ENCODE measurements around the gene ASZ1. TPM values are rescaled to one million over a fixed set of nuclear protein-coding genes. Genes with fewer than 3 reads are reported as not detected.
"Not testable (repeated sequence)": the region's sequence is repeated elsewhere in the genome, so short reads cannot be mapped to it uniquely, and the experiment has no call there.

ASZ1 gene
- total RNA-seq, 1 donor from 2014 or later: not detected

GRCh38 chr7:117444646-117445045 is 17.4 kb upstream of the ASZ1 start:
- no peaks in the 10 kb centered on the region for H3K36me3 ChIP-seq
- H3K4me1 ChIP-seq: no peaks in the 10 kb centered on the region
- intact Hi-C loops (cut with DNase I): no loop called here
- no peaks in the 10 kb centered on the region for H3K27me3 ChIP-seq
- H3K9me3 ChIP-seq: no peaks in the 10 kb centered on the region
- H3K27ac ChIP-seq: no peak overlapping the region
- ATAC-seq (no peak), DNase-seq (no peak)
- H3K4me3 ChIP-seq: no peak overlapping the region
- TF ChIP-seq, protein P1, sequence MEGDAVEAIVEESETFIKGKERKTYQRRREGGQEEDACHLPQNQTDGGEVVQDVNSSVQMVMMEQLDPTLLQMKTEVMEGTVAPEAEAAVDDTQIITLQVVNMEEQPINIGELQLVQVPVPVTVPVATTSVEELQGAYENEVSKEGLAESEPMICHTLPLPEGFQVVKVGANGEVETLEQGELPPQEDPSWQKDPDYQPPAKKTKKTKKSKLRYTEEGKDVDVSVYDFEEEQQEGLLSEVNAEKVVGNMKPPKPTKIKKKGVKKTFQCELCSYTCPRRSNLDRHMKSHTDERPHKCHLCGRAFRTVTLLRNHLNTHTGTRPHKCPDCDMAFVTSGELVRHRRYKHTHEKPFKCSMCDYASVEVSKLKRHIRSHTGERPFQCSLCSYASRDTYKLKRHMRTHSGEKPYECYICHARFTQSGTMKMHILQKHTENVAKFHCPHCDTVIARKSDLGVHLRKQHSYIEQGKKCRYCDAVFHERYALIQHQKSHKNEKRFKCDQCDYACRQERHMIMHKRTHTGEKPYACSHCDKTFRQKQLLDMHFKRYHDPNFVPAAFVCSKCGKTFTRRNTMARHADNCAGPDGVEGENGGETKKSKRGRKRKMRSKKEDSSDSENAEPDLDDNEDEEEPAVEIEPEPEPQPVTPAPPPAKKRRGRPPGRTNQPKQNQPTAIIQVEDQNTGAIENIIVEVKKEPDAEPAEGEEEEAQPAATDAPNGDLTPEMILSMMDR (IDR thresholded peaks at IDR 0.05): no peak

DNA sequence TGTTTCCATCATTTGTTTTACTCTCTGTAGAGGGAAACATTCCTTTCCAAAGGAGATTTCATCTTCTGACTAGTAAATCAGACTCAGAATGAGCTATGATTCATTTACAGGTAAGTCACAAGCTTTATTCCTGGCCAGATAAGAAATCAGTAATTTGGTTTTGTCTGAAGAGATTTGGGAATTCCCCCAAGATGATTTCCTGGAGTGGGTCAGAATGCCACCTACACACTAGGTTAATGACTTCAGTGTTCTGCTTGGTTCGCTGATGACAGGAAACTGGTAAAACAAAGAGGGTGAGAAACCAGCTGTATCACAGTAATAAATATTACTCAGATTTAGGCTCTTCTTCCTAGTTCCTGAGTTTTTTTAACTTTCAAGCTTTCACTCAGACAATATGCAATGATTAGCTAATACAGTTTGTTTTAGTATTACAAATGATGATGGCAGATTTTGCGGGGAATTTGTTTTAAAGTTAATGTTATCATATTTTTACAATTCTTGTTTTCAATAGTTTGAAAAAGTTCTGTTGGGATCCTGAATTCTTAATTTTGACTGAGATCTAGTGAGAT is 8.3 kb upstream of the ASZ1 start:
- H3K4me1 ChIP-seq: no peaks in the 10 kb centered on the region
- no peaks in the 10 kb centered on the region for H3K9me3 ChIP-seq
- H3K27me3 ChIP-seq: no peaks in the 10 kb centered on the region
- no peak for DNase-seq
- intact Hi-C loops (cut with DNase I): no loop called here
- H3K27ac ChIP-seq: no peak overlapping the region
- no peak overlapping the region for H3K4me3 ChIP-seq
- no peaks in the 10 kb centered on the region for H3K36me3 ChIP-seq
- ATAC-seq: no peak
- TF ChIP-seq, protein P1 (IDR thresholded peaks at IDR 0.05): no peak

DNA sequence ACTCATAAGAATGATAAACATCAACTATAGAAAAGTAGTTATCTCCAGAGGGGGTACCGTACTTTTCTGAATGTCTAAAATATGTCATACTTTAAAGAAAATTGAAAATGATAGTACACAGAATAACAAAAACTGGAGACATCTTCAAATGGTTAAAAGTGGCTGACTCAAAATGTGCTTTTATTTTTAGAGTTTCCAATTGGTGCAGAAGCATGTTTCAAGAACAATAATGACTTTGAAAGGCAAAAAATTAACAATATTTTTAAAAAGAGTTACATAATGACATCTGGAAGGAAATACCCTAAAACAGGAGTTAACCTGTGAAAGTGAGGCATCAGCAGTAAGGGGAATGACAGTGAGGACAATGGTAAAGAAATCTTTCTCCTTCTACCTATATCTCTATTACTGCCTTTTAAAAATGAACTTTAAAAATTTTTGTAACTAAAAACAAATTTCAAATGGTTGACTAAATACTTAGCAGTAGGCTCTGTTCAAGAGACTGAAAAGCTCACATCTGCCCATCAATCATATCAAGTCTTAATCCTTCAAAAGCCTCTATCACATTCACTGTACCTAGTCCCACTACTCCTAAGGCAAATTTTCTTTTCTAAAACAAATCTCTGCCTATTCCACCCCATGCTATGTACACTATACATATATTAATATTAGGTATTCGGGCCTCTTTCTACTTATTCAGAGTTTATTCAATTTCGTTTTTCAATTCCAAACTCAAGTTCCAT is 3.0 kb downstream of the ASZ1 start:
- H3K36me3 ChIP-seq: no peaks in the 10 kb centered on the region
- DNase-seq (no peak), ATAC-seq (no peak)
- TF ChIP-seq, protein P1 (IDR thresholded peaks at IDR 0.05): no peak
- H3K27me3 ChIP-seq: no peaks in the 10 kb centered on the region
- no peak overlapping the region for H3K4me3 ChIP-seq
- intact Hi-C loops (cut with DNase I): no loop called here
- H3K27ac ChIP-seq: no peak overlapping the region
- H3K4me1 ChIP-seq: no peaks in the 10 kb centered on the region
- H3K9me3 ChIP-seq: no peaks in the 10 kb centered on the region

DNA sequence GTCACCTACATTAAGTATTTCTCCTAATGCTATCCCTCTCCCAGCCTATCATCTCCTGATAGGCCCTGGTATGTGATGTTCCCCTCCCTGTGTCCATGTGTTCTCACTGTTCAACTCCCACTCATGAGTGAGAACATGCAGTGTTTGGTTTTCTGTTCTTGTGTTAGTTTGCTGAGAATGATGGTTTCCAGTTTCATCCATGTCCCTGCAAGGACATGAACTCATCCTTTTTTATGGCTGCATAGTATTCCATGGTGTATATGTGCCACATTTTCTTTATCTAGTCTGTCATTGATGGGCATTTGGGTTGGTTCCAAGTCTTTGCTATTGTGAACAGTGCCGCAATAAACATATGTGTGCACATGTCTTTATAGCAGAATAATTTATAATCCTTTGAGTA is 12.7 kb downstream of the ASZ1 start:
- ATAC-seq; H3K27ac ChIP-seq; H3K4me1 ChIP-seq; H3K4me3 ChIP-seq; DNase-seq; H3K9me3 ChIP-seq; H3K36me3 ChIP-seq; intact Hi-C loops (cut with DNase I); H3K27me3 ChIP-seq: not testable (repeated sequence)

DNA sequence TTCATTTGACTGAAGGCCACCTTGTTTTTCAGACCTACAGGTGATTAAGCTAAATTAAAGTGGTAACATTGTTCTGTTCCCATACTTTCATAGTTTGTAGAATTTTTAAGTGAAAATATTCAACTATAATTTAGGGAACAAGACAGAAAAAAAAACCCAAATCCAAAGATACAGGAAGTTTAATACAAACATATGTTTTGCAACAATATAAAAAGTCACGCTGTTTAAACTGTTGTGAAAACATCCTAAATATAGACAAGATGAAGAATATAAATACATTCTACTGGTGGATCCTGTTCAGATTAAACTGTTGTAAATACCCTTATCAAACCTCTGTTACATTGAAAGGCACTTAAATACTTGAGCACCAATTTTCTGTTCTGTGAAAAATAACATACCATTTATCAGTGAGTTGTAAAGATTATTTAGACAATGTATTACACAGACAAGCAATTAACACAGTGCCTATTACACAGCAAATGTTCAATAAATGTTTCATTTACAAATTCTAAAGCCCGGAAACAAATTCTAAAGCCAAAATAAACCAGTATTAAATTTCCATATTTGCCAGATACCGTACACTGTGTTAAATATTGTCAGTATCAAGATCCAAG is 14.2 kb downstream of the ASZ1 start:
- Histone ChIP-seq H3K27me3 (no peaks in the 10 kb centered on the region), H3K27ac (no peak overlapping the region), H3K9me3 (no peaks in the 10 kb centered on the region), H3K4me1 (no peaks in the 10 kb centered on the region), H3K36me3 (no peaks in the 10 kb centered on the region), H3K4me3 (no peak overlapping the region)
- no peak for DNase-seq
- TF ChIP-seq, protein P1 (IDR thresholded peaks at IDR 0.05): no peak
- no peak for ATAC-seq
- intact Hi-C loops (cut with DNase I): no loop called here

GRCh38 chr7:117412390-117412789 is 14.9 kb downstream of the ASZ1 start:
- no peaks in the 10 kb centered on the region for H3K4me1 ChIP-seq
- intact Hi-C loops (cut with DNase I): no loop called here
- H3K27me3 ChIP-seq: no peaks in the 10 kb centered on the region
- H3K36me3 ChIP-seq: no peaks in the 10 kb centered on the region
- no peak overlapping the region for H3K4me3 ChIP-seq
- DNase-seq (no peak), ATAC-seq (no peak)
- no peak overlapping the region for H3K27ac ChIP-seq
- H3K9me3 ChIP-seq: no peaks in the 10 kb centered on the region
- TF ChIP-seq, protein P1 (IDR thresholded peaks at IDR 0.05): no peak

Data from upper lobe of right lung (tissue), 1 donor.